ENCODE data around the gene ANKFN1.
A peak's percentile ranks its signal among the peaks of the same experiment; 100 is the strongest.

ANKFN1 gene

GRCh38 chr17:56144223-56144622, 9.1 kb upstream of the ANKFN1 start:
- DNase-seq, result no peak

- DNase-seq, result no peak
These were observed 6.7 kb upstream of the ANKFN1 start for GRCh38 chr17:56146534-56146933.

DNA sequence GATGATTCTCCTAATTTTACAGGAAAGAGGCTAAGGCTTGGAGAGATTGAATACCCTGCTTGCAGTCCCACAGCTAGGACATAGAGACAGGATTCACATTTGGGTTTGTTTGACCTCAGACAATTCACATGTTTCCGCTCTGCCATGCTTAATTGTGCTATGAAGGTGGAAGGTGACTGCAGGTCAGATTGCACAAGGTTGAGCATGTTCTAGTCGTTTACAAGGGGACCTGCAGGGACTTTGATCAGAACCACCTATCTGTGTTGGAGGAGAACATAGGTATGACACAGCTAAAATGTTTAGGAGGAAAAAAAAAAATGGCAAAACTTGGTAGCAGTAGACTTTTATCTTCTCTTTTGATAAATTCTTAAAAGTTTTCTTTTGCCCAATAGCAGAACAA, 4.9 kb upstream of the ANKFN1 start:
- DNase-seq, result no peak

DNA sequence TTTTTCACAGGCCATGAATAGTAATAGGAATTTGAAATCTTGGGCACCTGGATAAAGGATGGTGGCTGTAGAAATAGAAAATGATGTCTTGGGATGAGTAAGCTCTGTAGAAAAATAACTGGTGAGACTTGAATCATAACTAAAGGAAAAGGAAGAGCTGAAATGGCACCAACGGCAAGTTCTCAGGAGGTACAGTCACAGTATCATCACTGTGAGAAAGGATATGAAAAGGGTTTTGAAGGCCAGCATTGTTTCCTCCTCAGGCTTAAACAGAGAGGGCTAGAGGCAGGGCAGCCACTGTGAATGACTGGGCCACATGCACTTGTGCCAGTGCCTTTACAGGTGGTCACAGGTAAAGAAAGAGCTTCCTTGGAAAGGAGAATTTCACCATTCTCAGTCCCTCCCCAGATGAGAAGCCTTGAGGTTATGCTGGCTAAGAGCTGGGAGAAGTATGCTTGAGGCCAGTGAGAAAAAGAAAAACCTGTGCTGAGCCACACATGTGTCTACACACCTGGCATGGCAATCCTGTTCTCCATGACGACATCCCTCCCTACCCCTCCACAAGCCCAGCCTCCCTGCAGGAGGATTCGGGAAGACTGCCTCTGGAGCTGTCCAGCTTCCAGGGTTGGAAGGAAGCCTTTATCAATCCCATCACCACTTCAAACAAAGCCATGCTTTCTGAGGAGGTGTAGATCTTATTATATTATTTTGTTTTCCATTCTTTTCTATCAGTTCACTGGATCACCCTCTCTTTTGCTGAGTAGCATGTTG, 3.8 kb upstream of the ANKFN1 start:
- no peak for DNase-seq

GRCh38 chr17:56150649-56151048, 2.6 kb upstream of the ANKFN1 start:
- DNase-seq, result no peak

DNA sequence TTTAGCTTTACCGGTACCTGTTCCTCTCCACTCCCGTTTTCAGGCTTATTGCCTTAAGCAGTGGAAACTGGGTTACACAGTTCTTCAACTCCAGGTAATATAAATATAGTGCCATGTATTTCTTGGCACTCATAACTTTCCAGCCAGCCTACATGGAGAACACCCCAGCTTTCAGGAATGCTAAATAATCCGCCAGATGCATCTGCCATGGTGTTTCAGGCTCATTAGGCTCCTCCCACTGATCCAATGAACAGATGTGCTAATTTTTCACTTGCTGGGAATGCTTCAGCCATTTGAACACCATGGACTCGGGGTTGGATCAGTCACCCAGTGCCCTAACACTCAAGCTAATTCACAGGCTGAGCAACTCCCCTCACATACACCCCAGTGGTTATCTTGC, 4.6 kb downstream of the ANKFN1 start:
- no peak for DNase-seq

- DNase-seq, result no peak
These were observed 5.1 kb downstream of the ANKFN1 start for GRCh38 chr17:56158344-56158743.

DNA sequence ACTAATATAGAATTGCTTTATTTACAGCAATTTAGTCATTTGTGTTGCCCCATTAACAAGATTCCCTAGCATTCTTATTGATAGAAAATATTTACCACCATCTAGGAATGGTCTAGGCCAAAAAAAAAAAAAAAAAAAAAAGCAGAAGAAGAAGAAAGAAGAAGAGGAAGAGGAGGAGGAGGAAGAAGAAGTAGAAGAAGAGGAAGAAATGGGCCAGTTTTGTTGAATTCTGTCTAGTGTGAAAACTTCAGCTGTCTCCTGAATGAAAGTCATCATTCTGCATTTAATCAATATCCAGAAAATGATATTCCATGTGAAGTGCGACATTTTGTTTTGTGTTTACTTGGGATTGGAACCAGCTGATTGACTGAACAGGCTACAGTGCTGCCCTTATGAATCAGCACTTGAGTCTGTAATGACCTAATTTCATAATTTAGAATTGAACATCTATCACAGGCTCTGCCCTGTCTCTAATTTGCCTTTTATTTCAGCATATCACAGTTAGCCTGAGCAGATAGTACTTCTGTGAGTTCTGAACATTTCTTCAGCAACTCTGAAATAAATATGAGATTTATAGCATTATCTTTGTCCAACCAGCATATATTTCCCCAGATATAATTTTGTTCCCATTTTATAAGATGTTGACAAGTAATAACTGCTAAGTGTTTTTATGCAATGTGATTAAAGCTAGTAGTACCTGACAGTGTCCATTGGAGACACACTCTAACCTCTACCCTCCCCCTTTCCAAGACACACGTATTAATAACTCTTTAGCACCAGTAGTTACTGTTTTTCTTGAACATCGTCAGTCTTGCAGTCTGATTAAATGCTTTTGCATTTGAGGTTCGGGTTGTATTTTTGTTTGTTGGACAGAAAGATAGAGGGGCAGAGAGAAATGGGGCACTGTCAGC, 5.9 kb downstream of the ANKFN1 start:
- no peak for DNase-seq

DNA sequence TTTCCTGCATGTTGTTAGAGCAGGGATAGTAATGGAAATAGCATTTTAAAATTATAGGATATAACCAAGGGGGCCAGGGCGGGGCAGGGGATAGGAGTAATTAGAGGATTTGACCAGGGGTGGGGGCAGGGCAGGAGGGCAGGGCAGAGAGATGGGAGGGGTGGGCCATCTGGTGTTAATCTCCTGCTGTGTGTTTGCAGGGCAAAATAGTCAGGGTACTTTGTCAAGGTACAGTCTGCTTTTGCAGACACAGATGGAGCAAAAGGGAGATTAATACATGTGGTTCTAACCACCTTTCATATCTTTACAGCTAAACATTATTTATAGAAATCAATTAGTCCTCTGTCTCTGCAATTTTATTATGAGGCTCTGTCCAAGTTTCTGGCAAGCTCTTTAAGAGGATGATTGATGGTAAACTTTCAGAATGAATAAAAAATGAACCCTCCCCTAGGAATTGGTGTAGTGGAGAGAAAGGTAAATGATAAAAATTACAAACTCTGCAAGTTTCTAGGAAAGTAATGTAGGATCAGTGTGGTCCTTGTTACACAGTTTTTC, 6.6 kb downstream of the ANKFN1 start:
- DNase-seq, result peak; percentile 41

DNA sequence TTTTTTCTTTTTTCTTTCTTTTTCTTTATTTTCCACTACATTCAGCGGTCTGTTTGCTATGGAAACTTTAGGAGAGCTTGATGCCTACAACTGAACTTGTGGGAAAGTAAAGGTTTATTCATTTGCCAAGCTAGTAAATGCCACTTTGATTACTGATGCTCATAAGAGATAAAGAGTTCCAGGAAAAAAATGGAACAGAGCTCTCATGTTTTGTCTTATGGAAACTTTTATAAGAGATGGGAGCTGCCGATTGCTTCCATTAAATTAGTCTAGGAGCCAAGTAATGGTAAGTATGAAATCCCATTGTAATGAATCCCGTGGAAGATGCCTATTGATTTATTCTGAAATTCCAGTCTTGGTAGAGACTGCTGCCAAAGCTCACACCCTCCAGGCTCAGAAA, 7.1 kb downstream of the ANKFN1 start:
- DNase-seq, result no peak

- DNase-seq, result peak; percentile 30
These were observed 11.9 kb downstream of the ANKFN1 start for GRCh38 chr17:56165072-56165641.

DNA sequence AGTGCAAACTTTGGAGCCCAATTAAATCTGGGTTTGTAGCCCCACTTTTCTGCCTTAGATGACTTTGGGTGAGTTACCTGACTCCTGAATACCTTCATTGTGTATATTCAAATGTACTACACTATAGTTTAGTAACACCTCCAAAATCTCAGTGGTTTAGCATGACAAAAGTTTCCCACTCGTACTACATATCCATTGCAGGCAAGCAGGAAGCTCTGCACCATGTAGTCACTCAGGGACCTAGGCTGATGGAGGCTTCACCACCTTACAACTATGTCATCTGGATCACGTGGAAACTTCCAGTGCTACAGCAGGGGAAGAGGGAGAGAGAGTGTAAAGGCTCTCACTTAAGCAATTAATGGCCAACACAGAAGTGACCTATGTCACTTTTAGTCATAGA, 14.2 kb downstream of the ANKFN1 start:
- DNase-seq, result no peak

DNA sequence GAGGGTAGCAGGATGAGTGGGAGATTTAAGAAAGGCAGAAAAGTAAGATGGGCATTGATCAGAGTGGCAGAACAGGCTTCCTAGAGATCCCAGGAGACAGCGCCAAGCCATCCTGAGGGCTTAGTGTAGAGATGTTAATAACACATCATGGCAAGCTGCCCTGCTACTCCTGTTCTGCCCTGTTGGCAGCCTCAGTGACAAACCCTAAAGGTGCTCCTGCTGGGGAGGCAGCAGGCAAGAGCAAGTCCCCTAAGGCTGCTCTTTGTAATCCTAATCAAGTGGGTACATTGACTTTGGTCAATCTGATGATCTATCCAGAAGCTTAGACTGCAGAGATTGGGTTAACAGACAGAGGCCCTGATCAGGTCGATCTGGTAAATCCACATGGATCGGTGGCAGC, 16.3 kb downstream of the ANKFN1 start:
- DNase-seq, result no peak

- no peak for DNase-seq
These were observed 18.1 kb downstream of the ANKFN1 start for GRCh38 chr17:56171186-56171959.

- no peak for DNase-seq
These were observed 19.3 kb downstream of the ANKFN1 start for GRCh38 chr17:56172517-56172982.

DNA sequence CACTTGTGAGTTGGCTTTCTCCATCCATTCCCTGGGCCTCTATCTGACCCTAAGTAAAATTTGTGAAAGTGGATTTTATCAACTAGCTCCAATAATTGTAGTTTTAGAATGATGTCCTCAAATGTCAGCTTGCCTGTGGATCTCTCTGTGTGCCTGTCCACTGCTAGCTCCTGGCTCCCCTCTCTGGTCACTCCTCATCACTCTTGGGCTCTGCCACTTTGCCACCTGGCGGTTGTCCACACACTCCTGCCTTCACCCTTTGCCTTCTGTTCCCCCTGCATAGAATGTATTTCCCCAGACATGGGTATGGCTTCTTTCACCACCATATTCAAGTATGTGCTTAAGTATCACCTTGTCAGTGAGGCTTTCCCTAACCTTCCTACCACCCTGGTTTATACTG, 19.8 kb downstream of the ANKFN1 start:
- DNase-seq, result no peak

DNA sequence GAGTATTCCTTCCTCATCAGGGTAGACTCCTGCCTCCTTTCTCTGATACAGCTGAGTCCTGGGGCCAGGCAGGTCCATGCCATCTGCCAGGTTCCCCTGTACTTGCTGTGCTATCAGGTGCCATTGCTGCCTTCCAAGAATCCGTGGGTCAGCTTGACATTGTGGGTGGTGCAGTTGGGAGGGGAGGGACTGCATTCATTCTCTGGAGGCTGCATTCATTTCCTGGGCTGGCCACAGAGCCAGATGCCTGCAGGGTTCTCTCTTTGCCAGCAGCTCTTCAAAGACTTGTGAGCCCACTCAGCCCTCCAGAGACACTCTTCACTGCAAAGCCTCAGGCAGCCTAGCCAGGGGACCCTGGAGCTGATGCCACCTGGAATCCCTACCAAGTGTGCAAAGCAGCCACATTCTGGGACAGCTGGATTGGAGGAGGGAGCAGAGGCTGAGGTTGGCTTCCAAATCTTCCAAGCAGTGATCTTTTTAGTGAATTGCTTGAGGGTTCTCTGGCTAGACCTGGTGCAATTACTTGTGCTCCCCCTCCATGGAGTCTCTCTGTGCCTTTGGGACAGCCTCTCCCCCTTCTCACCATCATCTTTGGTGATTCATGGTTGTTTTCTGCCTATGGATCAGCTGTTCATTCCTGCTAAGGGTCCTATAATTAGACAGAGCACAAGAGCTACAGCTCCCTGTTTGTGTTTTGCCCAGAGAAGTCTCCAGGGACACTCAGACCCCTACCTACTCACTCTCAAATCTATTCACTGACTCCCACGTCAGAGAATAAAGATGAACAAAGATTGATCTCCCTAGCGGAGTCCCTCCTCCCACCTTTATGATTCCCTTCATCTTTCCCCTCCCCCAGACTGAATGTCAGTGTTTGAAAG, 20.9 kb downstream of the ANKFN1 start:
- peak; percentile 10 for DNase-seq

- peak; percentile 41 for DNase-seq
These were observed 22.2 kb downstream of the ANKFN1 start for GRCh38 chr17:56175299-56175955.

GRCh38 chr17:56176091-56176490, 22.8 kb downstream of the ANKFN1 start:
- DNase-seq, result peak; percentile 74

DNA sequence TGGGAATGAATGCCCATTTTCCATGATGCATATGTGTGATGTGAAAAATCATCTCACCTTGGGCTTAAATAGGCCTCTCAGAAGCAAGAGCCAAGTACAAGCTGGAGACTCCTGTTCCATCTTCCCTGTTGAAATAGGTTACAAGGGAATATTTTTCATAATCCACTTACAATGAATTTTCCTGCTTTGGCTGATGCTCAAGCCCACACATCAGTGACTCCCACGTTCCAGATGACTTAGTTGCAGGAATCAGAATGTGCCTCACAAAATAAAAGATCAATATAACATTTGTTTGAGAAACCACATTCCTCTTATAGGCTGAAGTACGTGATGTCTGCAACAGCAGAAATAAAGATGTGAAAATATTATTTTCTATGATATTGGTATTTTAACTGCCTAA, 24.1 kb downstream of the ANKFN1 start:
- DNase-seq, result no peak

DNA sequence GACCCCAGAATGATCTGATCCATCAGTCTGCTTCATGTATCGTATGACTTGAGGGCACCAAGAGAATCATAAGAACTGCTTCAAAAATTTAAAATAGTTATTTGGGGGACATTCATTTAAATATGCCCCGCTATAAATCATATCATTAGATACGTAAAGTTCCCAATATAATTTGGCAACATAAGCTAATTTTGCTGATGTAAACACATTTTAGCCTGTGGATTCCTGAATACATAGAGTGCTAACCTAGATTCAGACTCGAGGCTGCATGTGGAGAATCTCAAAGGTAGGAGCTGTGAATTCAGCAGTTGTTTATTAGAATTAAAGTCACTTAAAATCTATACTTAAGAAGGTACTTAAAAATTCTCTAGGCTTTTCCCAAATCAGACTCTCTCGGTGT, 24.9 kb downstream of the ANKFN1 start:
- DNase-seq, result no peak
